Naive thymus-derived CD8-positive, alpha-beta T cell (primary cell): ENCODE data around the gene NTM. TPM values are rescaled to one million over a fixed set of nuclear protein-coding genes. Genes with fewer than 3 reads are reported as not detected.

Source experiments
- ATAC-seq, 2 donors: fragments of 150-1000 bp; cut with Tn5 transposase in 1 of 2; sonication (Bioruptor Pico), chemical (Tn5 transposase) in 1 of 2; 1 replicate in 1 of 2; 2 replicates in 1 of 2; pipeline ENCODE4 v1.10.0; 2021; ENCODE audit warnings: mild to moderate bottlenecking in 2 of 2, moderate library complexity in 2 of 2
- POLR2A ChIA-PET: fragments of 350-600 bp; sonication (Branson Sonifier 250); formaldehyde crosslinking; loops from one replicate; lab custom pipeline; 2021; ENCODE audit warnings: antibody characterized with exemption; lab: Charles Lee
- DNase-seq, 10 donors: peaks; one replicate each; pipeline versions ENCODE4 v3.0.0 to v3.0.0-alpha.2; 2020 to 2022
- H3K27ac Mint-ChIP-seq, 10 donors: one replicate each; pipeline ENCODE4 v1.8.0; 2020 to 2022; ENCODE audit warnings: mild to moderate bottlenecking in 10 of 10, mixed read lengths in 10 of 10, moderate library complexity in 4 of 10, inconsistent platforms in 1 of 10
- H3K27me3 Mint-ChIP-seq, 5 donors: one replicate each; pipeline ENCODE4 v1.8.0; 2021 to 2022; ENCODE audit warnings: mixed read lengths in 5 of 5
- H3K36me3 Mint-ChIP-seq, 3 donors: one replicate each; pipeline ENCODE4 v1.8.0; 2020 to 2022; ENCODE audit warnings: mixed read lengths in 3 of 3, mild to moderate bottlenecking in 2 of 3, inconsistent platforms in 1 of 3
- H3K4me1 Mint-ChIP-seq, 4 donors: one replicate each; pipeline ENCODE4 v1.8.0; 2021 to 2022; ENCODE audit warnings: mixed read lengths in 4 of 4
- H3K4me3 Mint-ChIP-seq, 10 donors: one replicate each; pipeline ENCODE4 v1.8.0; 2020 to 2022; ENCODE audit warnings: mild to moderate bottlenecking in 10 of 10, mixed read lengths in 10 of 10, moderate library complexity in 6 of 10, inconsistent platforms in 1 of 10
- H3K9me3 Mint-ChIP-seq, 9 donors: one replicate each; pipeline ENCODE4 v1.8.0; 2020 to 2022; ENCODE audit warnings: mixed read lengths in 9 of 9, mild to moderate bottlenecking in 3 of 9, inconsistent platforms in 1 of 9, moderate library complexity in 1 of 9
- polyA plus RNA-seq, 3 donors: library from polyadenylated mRNA; unstranded; fragments of 300-500 nt; fragmentation: Illumina TruSeq; gene quantifications; one replicate each; pipeline ENCODE4 v1.2.3, GENCODE V29; 2021
- total RNA-seq, 8 experiments: library from RNA in 2 of 8; stranded (reverse) in 2 of 8; gene quantifications; one replicate each; pipeline ENCODE4 v1.2.3 and lab custom pipeline; 2021 to 2026

The NTM gene
- total and polyA plus RNA-seq, 5 experiments from 2014 or later, result not detected

GRCh38 chr11:131868629-131869507, 498.5 kb downstream of the NTM start:
- ATAC-seq, result no peak
- peaks cover 0 to 14% (median 6%) of the 10 kb centered on the region in 5 donors for H3K27me3 Mint-ChIP-seq
- H3K4me3 Mint-ChIP-seq, result no peak overlapping the region
- peaks cover 0 to 22% (median 2%) of the 10 kb centered on the region in 9 donors for H3K9me3 Mint-ChIP-seq
- H3K4me1 Mint-ChIP-seq, result no peaks in the 10 kb centered on the region
- POLR2A ChIA-PET, result no interaction called here
- no peak for DNase-seq
- no peak overlapping the region for H3K27ac Mint-ChIP-seq
- no peaks in the 10 kb centered on the region for H3K36me3 Mint-ChIP-seq

GRCh38 chr11:131870305-131870704, 499.9 kb downstream of the NTM start:
- POLR2A ChIA-PET, result no interaction called here
- H3K4me3 Mint-ChIP-seq, result no peak overlapping the region
- peaks cover 0 to 14% (median 6%) of the 10 kb centered on the region in 5 donors for H3K27me3 Mint-ChIP-seq
- H3K4me1 Mint-ChIP-seq, result no peaks in the 10 kb centered on the region
- peaks cover 0 to 22% (median 2%) of the 10 kb centered on the region in 9 donors for H3K9me3 Mint-ChIP-seq
- ATAC-seq, result no peak
- DNase-seq, result no peak
- H3K36me3 Mint-ChIP-seq, result no peaks in the 10 kb centered on the region
- no peak overlapping the region for H3K27ac Mint-ChIP-seq

GRCh38 chr11:131871006-131871405, 500.6 kb downstream of the NTM start:
- POLR2A ChIA-PET, result no interaction called here
- ATAC-seq, result no peak
- no peak for DNase-seq
- H3K9me3 Mint-ChIP-seq, result peaks cover 0 to 16% (median under 1%) of the 10 kb centered on the region in 9 donors
- H3K36me3 Mint-ChIP-seq, result no peaks in the 10 kb centered on the region
- H3K27ac Mint-ChIP-seq, result no peak overlapping the region
- H3K4me1 Mint-ChIP-seq, result no peaks in the 10 kb centered on the region
- H3K4me3 Mint-ChIP-seq, result no peak overlapping the region
- peaks cover 0 to 14% (median 6%) of the 10 kb centered on the region in 5 donors for H3K27me3 Mint-ChIP-seq

GRCh38 chr11:131874070-131874469, 503.7 kb downstream of the NTM start:
- H3K4me3 Mint-ChIP-seq, result no peak overlapping the region
- peaks cover 0 to 7% (median 3%) of the 10 kb centered on the region in 5 donors for H3K27me3 Mint-ChIP-seq
- H3K4me1 Mint-ChIP-seq, result no peaks in the 10 kb centered on the region
- POLR2A ChIA-PET, result no interaction called here
- ATAC-seq (no peak), DNase-seq (no peak)
- H3K9me3 Mint-ChIP-seq, result peaks cover 0 to 5% (median 0%) of the 10 kb centered on the region in 9 donors
- H3K27ac Mint-ChIP-seq, result no peak overlapping the region
- H3K36me3 Mint-ChIP-seq, result no peaks in the 10 kb centered on the region

- no peaks in the 10 kb centered on the region for H3K36me3 Mint-ChIP-seq
- no peak overlapping the region for H3K27ac Mint-ChIP-seq
- POLR2A ChIA-PET, result no interaction called here
- no peak for DNase-seq
- no peaks in the 10 kb centered on the region for H3K4me1 Mint-ChIP-seq
- no peak for ATAC-seq
- H3K27me3 Mint-ChIP-seq, result peaks cover 0 to 7% (median 4%) of the 10 kb centered on the region in 5 donors
- no peak overlapping the region for H3K4me3 Mint-ChIP-seq
- H3K9me3 Mint-ChIP-seq, result peaks cover 0 to 5% (median 0%) of the 10 kb centered on the region in 9 donors
These were observed 505.2 kb downstream of the NTM start for GRCh38 chr11:131875611-131876010.

- Mint-ChIP-seq H3K9me3 (peaks cover 0 to 5% (median 0%) of the 10 kb centered on the region in 9 donors), H3K4me1 (no peaks in the 10 kb centered on the region), H3K4me3 (no peak overlapping the region), H3K27me3 (peaks cover 0 to 10% (median 0%) of the 10 kb centered on the region in 5 donors), H3K27ac (no peak overlapping the region), H3K36me3 (no peaks in the 10 kb centered on the region)
- DNase-seq, result no peak
- POLR2A ChIA-PET, result no interaction called here
- ATAC-seq, result no peak
These were observed 507.0 kb downstream of the NTM start for GRCh38 chr11:131877246-131877942.

- DNase-seq (no peak), ATAC-seq (no peak)
- H3K36me3 Mint-ChIP-seq, result no peaks in the 10 kb centered on the region
- POLR2A ChIA-PET, result no interaction called here
- H3K9me3 Mint-ChIP-seq, result peaks cover 0 to 10% (median 0%) of the 10 kb centered on the region in 9 donors
- H3K4me1 Mint-ChIP-seq, result peaks cover 0 to 2% (median 0%) of the 10 kb centered on the region in 4 donors
- peaks cover 0 to 9% (median 4%) of the 10 kb centered on the region in 5 donors for H3K27me3 Mint-ChIP-seq
- no peak overlapping the region for H3K27ac Mint-ChIP-seq
- H3K4me3 Mint-ChIP-seq, result no peak overlapping the region
These were observed 509.9 kb downstream of the NTM start for GRCh38 chr11:131880316-131880715.

- Mint-ChIP-seq H3K27ac (no peak overlapping the region), H3K4me3 (no peak overlapping the region), H3K36me3 (no peaks in the 10 kb centered on the region), H3K4me1 (peaks cover 0 to 2% (median 0%) of the 10 kb centered on the region in 4 donors), H3K27me3 (peaks cover 0 to 9% (median 4%) of the 10 kb centered on the region in 5 donors), H3K9me3 (peaks cover 0 to 10% (median 0%) of the 10 kb centered on the region in 9 donors)
- DNase-seq (no peak), ATAC-seq (no peak)
- POLR2A ChIA-PET, result no interaction called here
These were observed 510.6 kb downstream of the NTM start for GRCh38 chr11:131880976-131881375.

GRCh38 chr11:131883332-131883731, 512.9 kb downstream of the NTM start:
- Mint-ChIP-seq H3K4me1 (peaks cover 0 to 2% (median 0%) of the 10 kb centered on the region in 4 donors), H3K36me3 (no peaks in the 10 kb centered on the region), H3K27me3 (peaks cover 0 to 9% (median 4%) of the 10 kb centered on the region in 5 donors), H3K4me3 (no peak overlapping the region), H3K9me3 (peaks cover 0 to 10% (median 2%) of the 10 kb centered on the region in 9 donors), H3K27ac (no peak overlapping the region)
- ATAC-seq (no peak), DNase-seq (no peak)
- POLR2A ChIA-PET, result no interaction called here

GRCh38 chr11:131884461-131885073, 514.2 kb downstream of the NTM start:
- ATAC-seq, result no peak
- Mint-ChIP-seq H3K36me3 (no peaks in the 10 kb centered on the region), H3K4me1 (peaks cover 0 to 2% (median 0%) of the 10 kb centered on the region in 4 donors), H3K27ac (no peak overlapping the region), H3K9me3 (peaks cover 0 to 10% (median 0%) of the 10 kb centered on the region in 9 donors), H3K4me3 (no peak overlapping the region), H3K27me3 (peaks cover 0 to 9% (median 0%) of the 10 kb centered on the region in 5 donors)
- POLR2A ChIA-PET, result no interaction called here
- no peak for DNase-seq

- H3K9me3 Mint-ChIP-seq, result peaks cover 0 to 10% (median 0%) of the 10 kb centered on the region in 9 donors
- peaks cover 0 to 9% (median 0%) of the 10 kb centered on the region in 5 donors for H3K27me3 Mint-ChIP-seq
- ATAC-seq, result no peak
- POLR2A ChIA-PET, result no interaction called here
- DNase-seq, result no peak
- H3K4me1 Mint-ChIP-seq, result peaks cover 0 to 2% (median 0%) of the 10 kb centered on the region in 4 donors
- H3K27ac Mint-ChIP-seq, result no peak overlapping the region
- H3K4me3 Mint-ChIP-seq, result no peak overlapping the region
- H3K36me3 Mint-ChIP-seq, result no peaks in the 10 kb centered on the region
These were observed 515.0 kb downstream of the NTM start for GRCh38 chr11:131885431-131885830.

GRCh38 chr11:131886201-131886600, 515.8 kb downstream of the NTM start:
- Mint-ChIP-seq H3K4me3 (no peak overlapping the region), H3K4me1 (peaks cover 0 to 2% (median 0%) of the 10 kb centered on the region in 4 donors), H3K27ac (no peak overlapping the region), H3K9me3 (peaks cover 0 to 10% (median 0%) of the 10 kb centered on the region in 9 donors), H3K36me3 (no peaks in the 10 kb centered on the region), H3K27me3 (peaks cover 0 to 9% (median 0%) of the 10 kb centered on the region in 5 donors)
- ATAC-seq (no peak), DNase-seq (no peak)
- POLR2A ChIA-PET, result no interaction called here
